CD4-positive, CD25-positive, alpha-beta regulatory T cell (primary cell): ENCODE results near the gene HRCT1. TPM values are rescaled to one million over a fixed set of nuclear protein-coding genes. Genes with fewer than 3 reads are reported as not detected.
A peak's percentile ranks its signal among the peaks of the same experiment; 100 is the strongest.

Source experiments
- ATAC-seq, 2 donors: fragments of 150-1000 bp; cut with Tn5 transposase; one replicate each; pipeline ENCODE4 v1.10.0; 2021; ENCODE audit warnings: low read depth in 2 of 2, moderate number of reproducible peaks in 2 of 2, moderate library complexity in 1 of 2
- DNase-seq, 3 donors: peaks; one replicate each; pipeline versions ENCODE4 v3.0.0 to v3.0.0-alpha.2; 2012 to 2022; ENCODE audit warnings: mixed read lengths in 1 of 3
- H3K27ac ChIP-seq: one replicate; pipeline ENCODE4 v1.7.0; 2013; ENCODE audit warnings: mild to moderate bottlenecking, low read length; ENCODE audit not compliant: insufficient read depth, poor library complexity, severe bottlenecking
- H3K27me3 ChIP-seq: one replicate; pipeline ENCODE4 v1.7.0; 2013; ENCODE audit warnings: low read length; ENCODE audit not compliant: control insufficient read depth, insufficient read depth
- H3K36me3 ChIP-seq: one replicate; pipeline ENCODE4 v1.7.0; 2013; ENCODE audit warnings: mild to moderate bottlenecking, low read length, moderate library complexity; ENCODE audit not compliant: control insufficient read depth, insufficient read depth
- H3K4me1 ChIP-seq: 2 replicates; pipeline ENCODE4 v1.7.0; 2013; ENCODE audit warnings: mild to moderate bottlenecking, low read length; ENCODE audit not compliant: insufficient read depth, control insufficient read depth, poor library complexity, severe bottlenecking
- H3K4me3 ChIP-seq: one replicate; pipeline ENCODE4 v1.7.0; 2013; ENCODE audit warnings: low read depth, mild to moderate bottlenecking, low read length, moderate library complexity
- H3K9me3 ChIP-seq, 2 experiments: 1 replicate in 1 of 2; 2 replicates in 1 of 2; pipeline ENCODE4 v1.7.0; 2013; ENCODE audit warnings: low read length in 2 of 2, mild to moderate bottlenecking in 1 of 2, moderate library complexity in 1 of 2; ENCODE audit not compliant: control insufficient read depth in 2 of 2
- H3K27ac Mint-ChIP-seq, 3 donors: one replicate each; pipeline ENCODE4 v1.8.0; 2020 to 2022; ENCODE audit warnings: mild to moderate bottlenecking in 3 of 3, mixed read lengths in 3 of 3, moderate library complexity in 2 of 3
- H3K27me3 Mint-ChIP-seq: one replicate; pipeline ENCODE4 v1.8.0; 2022; ENCODE audit warnings: mild to moderate bottlenecking, mixed read lengths
- H3K36me3 Mint-ChIP-seq: one replicate; pipeline ENCODE4 v1.8.0; 2020; ENCODE audit warnings: mixed read lengths
- H3K4me1 Mint-ChIP-seq, 4 donors: one replicate each; pipeline ENCODE4 v1.8.0; 2020 to 2022; ENCODE audit warnings: mixed read lengths in 4 of 4, mild to moderate bottlenecking in 1 of 4
- H3K4me3 Mint-ChIP-seq, 4 donors: one replicate each; pipeline ENCODE4 v1.8.0; 2020 to 2022; ENCODE audit warnings: mild to moderate bottlenecking in 4 of 4, mixed read lengths in 4 of 4, moderate library complexity in 3 of 4
- H3K9me3 Mint-ChIP-seq, 7 donors: one replicate each; pipeline ENCODE4 v1.8.0; 2020 to 2022; ENCODE audit warnings: mixed read lengths in 7 of 7, mild to moderate bottlenecking in 3 of 7, moderate library complexity in 2 of 7
- polyA plus RNA-seq, 4 donors: library from polyadenylated mRNA; unstranded; fragments of 300-500 nt; fragmentation: Illumina TruSeq; gene quantifications; one replicate each; pipeline ENCODE4 v1.2.3, GENCODE V29; 2021
- total RNA-seq: library from RNA; stranded (reverse); gene quantifications from one replicate; pipeline ENCODE4 v1.2.3, GENCODE V29; 2022

Gene HRCT1
- total and polyA plus RNA-seq, 5 donors from 2014 or later = not detected

GRCh38 chr9:35940458-35941407, 34.7 kb downstream of the HRCT1 start:
- no peaks in the 10 kb centered on the region for H3K27me3 ChIP-seq
- peak; percentile 73 to 77 for ATAC-seq
- Mint-ChIP-seq H3K36me3 (no peaks in the 10 kb centered on the region), H3K4me1 (peaks cover 16 to 85% (median 55%) of the 10 kb centered on the region in 4 donors), H3K27ac (peak overlapping the region; percentile 79 to 95 (median 91)), H3K9me3 (peaks cover 0 to 5% (median 1%) of the 10 kb centered on the region in 7 donors), H3K4me3 (peak overlapping the region in 3 of 4 donors; percentile 27 to 83 (median 73)), H3K27me3 (peaks cover 5% of the 10 kb centered on the region)
- peaks cover 51% of the 10 kb centered on the region for H3K4me1 ChIP-seq
- no peaks in the 10 kb centered on the region for H3K36me3 ChIP-seq
- peak overlapping the region; percentile 61 for H3K4me3 ChIP-seq
- H3K9me3 ChIP-seq = no peaks in the 10 kb centered on the region
- peak overlapping the region; percentile 48 for H3K27ac ChIP-seq
- peak in 2 of 3 donors; percentile 48 to 75 for DNase-seq

GRCh38 chr9:35942286-35942685, 36.3 kb downstream of the HRCT1 start:
- peak overlapping the region in 2 of 3 donors; percentile 25 to 95 for H3K27ac Mint-ChIP-seq
- DNase-seq (no peak), ATAC-seq (no peak)
- no peak overlapping the region for H3K27ac ChIP-seq
- H3K27me3 ChIP-seq = no peaks in the 10 kb centered on the region
- H3K4me3 ChIP-seq = no peak overlapping the region
- no peak overlapping the region for H3K4me3 Mint-ChIP-seq
- peaks cover 0 to 1% (median 0%) of the 10 kb centered on the region in 7 donors for H3K9me3 Mint-ChIP-seq
- no peaks in the 10 kb centered on the region for H3K36me3 ChIP-seq
- peaks cover 52% of the 10 kb centered on the region for H3K4me1 ChIP-seq
- H3K9me3 ChIP-seq = no peaks in the 10 kb centered on the region
- peaks cover 15 to 85% (median 50%) of the 10 kb centered on the region in 4 donors for H3K4me1 Mint-ChIP-seq
- no peaks in the 10 kb centered on the region for H3K36me3 Mint-ChIP-seq
- peaks cover 5% of the 10 kb centered on the region for H3K27me3 Mint-ChIP-seq

GRCh38 chr9:35944173-35944572, 38.2 kb downstream of the HRCT1 start:
- Mint-ChIP-seq H3K27me3 (peaks cover 12% of the 10 kb centered on the region), H3K4me1 (peaks cover 13 to 78% (median 39%) of the 10 kb centered on the region in 4 donors), H3K9me3 (peaks cover 0 to 1% (median 0%) of the 10 kb centered on the region in 7 donors), H3K4me3 (peak overlapping the region in 1 of 4 donors; percentile 1), H3K36me3 (no peaks in the 10 kb centered on the region), H3K27ac (peak overlapping the region; percentile 66 to 85 (median 74))
- no peak overlapping the region for H3K4me3 ChIP-seq
- ATAC-seq = no peak
- H3K9me3 ChIP-seq = no peaks in the 10 kb centered on the region
- H3K27ac ChIP-seq = no peak overlapping the region
- peaks cover 47% of the 10 kb centered on the region for H3K4me1 ChIP-seq
- DNase-seq = no peak
- no peaks in the 10 kb centered on the region for H3K27me3 ChIP-seq
- H3K36me3 ChIP-seq = no peaks in the 10 kb centered on the region

GRCh38 chr9:35944841-35945240, 38.8 kb downstream of the HRCT1 start:
- no peaks in the 10 kb centered on the region for H3K9me3 ChIP-seq
- DNase-seq (no peak), ATAC-seq (no peak)
- H3K4me3 ChIP-seq = no peak overlapping the region
- H3K4me3 Mint-ChIP-seq = no peak overlapping the region
- H3K36me3 ChIP-seq = no peaks in the 10 kb centered on the region
- H3K27me3 ChIP-seq = peaks cover 2% of the 10 kb centered on the region
- H3K4me1 ChIP-seq = peaks cover 43% of the 10 kb centered on the region
- H3K4me1 Mint-ChIP-seq = peaks cover 13 to 77% (median 36%) of the 10 kb centered on the region in 4 donors
- H3K27ac ChIP-seq = no peak overlapping the region
- H3K27ac Mint-ChIP-seq = peak overlapping the region in 2 of 3 donors; percentile 66 to 85
- peaks cover 12% of the 10 kb centered on the region for H3K27me3 Mint-ChIP-seq
- H3K36me3 Mint-ChIP-seq = no peaks in the 10 kb centered on the region
- peaks cover 0 to 1% (median 0%) of the 10 kb centered on the region in 7 donors for H3K9me3 Mint-ChIP-seq

GRCh38 chr9:35945341-35946018, 39.5 kb downstream of the HRCT1 start:
- Histone ChIP-seq H3K27me3 (peaks cover 2% of the 10 kb centered on the region), H3K27ac (no peak overlapping the region), H3K36me3 (no peaks in the 10 kb centered on the region), H3K4me1 (peaks cover 37% of the 10 kb centered on the region), H3K9me3 (no peaks in the 10 kb centered on the region), H3K4me3 (peak overlapping the region; percentile 35)
- DNase-seq (peak; percentile 42 to 63 (median 53)), ATAC-seq (peak; percentile 47 to 65)
- Mint-ChIP-seq H3K4me1 (peaks cover 9 to 70% (median 31%) of the 10 kb centered on the region in 4 donors), H3K9me3 (peaks cover 0 to 1% (median 0%) of the 10 kb centered on the region in 7 donors), H3K27ac (peak overlapping the region in 1 of 3 donors; percentile 92), H3K4me3 (peak overlapping the region in 2 of 4 donors; percentile 48 to 62), H3K36me3 (no peaks in the 10 kb centered on the region), H3K27me3 (peaks cover 15% of the 10 kb centered on the region)

GRCh38 chr9:35948451-35948850, 42.4 kb downstream of the HRCT1 start:
- Mint-ChIP-seq H3K4me3 (no peak overlapping the region), H3K36me3 (no peaks in the 10 kb centered on the region), H3K4me1 (peaks cover 3 to 42% (median 17%) of the 10 kb centered on the region in 4 donors), H3K27me3 (peaks cover 28% of the 10 kb centered on the region), H3K27ac (no peak overlapping the region), H3K9me3 (no peaks in the 10 kb centered on the region)
- H3K36me3 ChIP-seq = no peaks in the 10 kb centered on the region
- peaks cover 16% of the 10 kb centered on the region for H3K4me1 ChIP-seq
- H3K27ac ChIP-seq = no peak overlapping the region
- H3K4me3 ChIP-seq = no peak overlapping the region
- H3K9me3 ChIP-seq = no peaks in the 10 kb centered on the region
- ATAC-seq (no peak), DNase-seq (no peak)
- H3K27me3 ChIP-seq = peaks cover 7% of the 10 kb centered on the region

GRCh38 chr9:35948901-35949318, 42.9 kb downstream of the HRCT1 start:
- peak overlapping the region in 1 of 4 donors; percentile 5 for H3K4me3 Mint-ChIP-seq

More at GRCh38 chr9:35948901-35949318, 42.9 kb downstream of the HRCT1 start:
- Histone ChIP-seq H3K9me3 (no peaks in the 10 kb centered on the region), H3K36me3 (no peaks in the 10 kb centered on the region), H3K27me3 (peaks cover 10% of the 10 kb centered on the region), H3K27ac (no peak overlapping the region), H3K4me1 (peaks cover 16% of the 10 kb centered on the region), H3K4me3 (no peak overlapping the region)
- H3K9me3 Mint-ChIP-seq = no peaks in the 10 kb centered on the region
- H3K36me3 Mint-ChIP-seq = no peaks in the 10 kb centered on the region
- peaks cover 3 to 38% (median 14%) of the 10 kb centered on the region in 4 donors for H3K4me1 Mint-ChIP-seq
- H3K27ac Mint-ChIP-seq = no peak overlapping the region
- DNase-seq (no peak), ATAC-seq (no peak)
- peaks cover 33% of the 10 kb centered on the region for H3K27me3 Mint-ChIP-seq
